Measurements from ENCODE around the gene NMNAT2.

Gene NMNAT2

DNA sequence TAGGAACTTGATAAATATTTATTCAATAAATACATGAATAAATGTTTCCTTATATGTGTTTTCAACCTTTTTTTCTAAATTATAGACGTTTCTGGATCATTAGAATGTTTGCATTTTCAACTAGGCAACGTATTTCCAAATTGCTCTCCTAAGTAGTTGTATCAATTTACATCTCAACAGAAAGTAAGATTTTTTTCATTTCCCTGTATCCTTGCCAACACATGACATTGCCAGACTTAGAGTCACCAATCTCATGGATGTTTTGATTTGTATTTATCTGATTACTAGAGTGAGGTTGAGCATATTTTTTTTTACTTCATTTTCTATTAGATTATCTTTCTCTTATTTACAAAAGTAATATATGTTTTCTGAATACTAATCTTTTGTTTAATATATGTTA lies 31.9 kb upstream of the NMNAT2 start:
- TF ChIP-seq POLR2AphosphoS5 (IDR thresholded peaks at IDR 0.05; ENCODE audit: low read depth, low read length) (no peak), SIN3A (IDR thresholded peaks at IDR 0.05; ENCODE audit: borderline replicate concordance, insufficient read depth, low read length) (no peak), FOXP2 (optimal IDR thresholded peaks at IDR 0.05; ENCODE audit: borderline replicate concordance, extremely low read depth, extremely low read length, insufficient read depth) (no peak), TAF1 (IDR thresholded peaks at IDR 0.05; ENCODE audit: borderline replicate concordance, insufficient read depth, low read length) (no peak)
- TF ChIP-seq, protein P1, sequence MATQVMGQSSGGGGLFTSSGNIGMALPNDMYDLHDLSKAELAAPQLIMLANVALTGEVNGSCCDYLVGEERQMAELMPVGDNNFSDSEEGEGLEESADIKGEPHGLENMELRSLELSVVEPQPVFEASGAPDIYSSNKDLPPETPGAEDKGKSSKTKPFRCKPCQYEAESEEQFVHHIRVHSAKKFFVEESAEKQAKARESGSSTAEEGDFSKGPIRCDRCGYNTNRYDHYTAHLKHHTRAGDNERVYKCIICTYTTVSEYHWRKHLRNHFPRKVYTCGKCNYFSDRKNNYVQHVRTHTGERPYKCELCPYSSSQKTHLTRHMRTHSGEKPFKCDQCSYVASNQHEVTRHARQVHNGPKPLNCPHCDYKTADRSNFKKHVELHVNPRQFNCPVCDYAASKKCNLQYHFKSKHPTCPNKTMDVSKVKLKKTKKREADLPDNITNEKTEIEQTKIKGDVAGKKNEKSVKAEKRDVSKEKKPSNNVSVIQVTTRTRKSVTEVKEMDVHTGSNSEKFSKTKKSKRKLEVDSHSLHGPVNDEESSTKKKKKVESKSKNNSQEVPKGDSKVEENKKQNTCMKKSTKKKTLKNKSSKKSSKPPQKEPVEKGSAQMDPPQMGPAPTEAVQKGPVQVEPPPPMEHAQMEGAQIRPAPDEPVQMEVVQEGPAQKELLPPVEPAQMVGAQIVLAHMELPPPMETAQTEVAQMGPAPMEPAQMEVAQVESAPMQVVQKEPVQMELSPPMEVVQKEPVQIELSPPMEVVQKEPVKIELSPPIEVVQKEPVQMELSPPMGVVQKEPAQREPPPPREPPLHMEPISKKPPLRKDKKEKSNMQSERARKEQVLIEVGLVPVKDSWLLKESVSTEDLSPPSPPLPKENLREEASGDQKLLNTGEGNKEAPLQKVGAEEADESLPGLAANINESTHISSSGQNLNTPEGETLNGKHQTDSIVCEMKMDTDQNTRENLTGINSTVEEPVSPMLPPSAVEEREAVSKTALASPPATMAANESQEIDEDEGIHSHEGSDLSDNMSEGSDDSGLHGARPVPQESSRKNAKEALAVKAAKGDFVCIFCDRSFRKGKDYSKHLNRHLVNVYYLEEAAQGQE (IDR thresholded peaks at IDR 0.05; ENCODE audit: insufficient read depth in 1 of 2, low read depth in 2 of 2, low read length in 2 of 2) = no peak

DNA sequence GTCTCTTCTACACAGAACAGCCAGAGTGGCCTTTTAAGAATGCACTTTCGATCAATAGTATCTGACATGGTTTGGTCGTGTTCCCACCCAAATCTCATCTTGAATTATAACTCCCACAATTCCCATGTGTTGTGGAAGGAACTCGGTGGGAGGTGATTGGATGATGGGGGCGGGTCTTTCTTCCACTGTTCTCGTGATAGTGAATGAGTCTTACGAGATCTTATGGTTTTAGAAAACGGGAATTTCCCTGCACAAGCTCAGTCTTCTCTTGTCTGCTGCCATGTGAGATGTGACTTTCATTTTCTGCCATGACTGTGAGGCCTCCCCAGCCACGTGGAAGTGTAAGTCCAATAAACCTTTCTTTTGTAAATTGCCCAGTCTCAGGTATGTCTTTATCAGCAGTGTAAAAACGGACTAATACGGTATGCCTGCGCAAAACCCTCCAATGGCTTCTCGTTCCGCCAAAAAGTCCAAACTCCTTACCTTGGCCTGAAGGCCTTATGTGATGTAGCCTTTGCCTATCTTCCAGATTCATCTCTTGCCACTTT lies 31.1 kb upstream of the NMNAT2 start:
- TF ChIP-seq FOXP2 (optimal IDR thresholded peaks at IDR 0.05; ENCODE audit: borderline replicate concordance, extremely low read depth, extremely low read length, insufficient read depth) (no peak), TAF1 (IDR thresholded peaks at IDR 0.05; ENCODE audit: borderline replicate concordance, insufficient read depth, low read length) (no peak), SIN3A (IDR thresholded peaks at IDR 0.05; ENCODE audit: borderline replicate concordance, insufficient read depth, low read length) (no peak)
- TF ChIP-seq, protein P1 (IDR thresholded peaks at IDR 0.05; ENCODE audit: insufficient read depth in 1 of 2, low read depth in 2 of 2, low read length in 2 of 2) = no peak

DNA sequence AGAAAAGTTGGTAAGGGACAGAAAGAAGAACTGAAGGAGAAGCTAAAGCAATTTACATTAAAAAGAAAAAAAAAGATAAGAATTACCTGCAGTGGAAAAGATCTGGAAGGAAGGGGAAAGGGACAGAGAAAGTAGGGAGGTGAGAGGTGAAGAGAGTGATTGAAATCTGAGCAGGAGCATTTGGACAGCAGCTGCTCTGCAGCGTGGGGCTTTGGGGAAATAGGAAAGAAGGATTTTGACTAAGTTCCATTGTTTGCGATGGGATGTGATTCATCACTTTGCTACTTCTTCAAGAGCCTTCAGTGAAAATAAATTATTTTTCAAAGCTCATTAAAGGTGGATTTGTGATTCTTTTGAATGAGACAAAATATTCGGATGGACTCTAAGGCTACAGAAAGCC lies 26.1 kb upstream of the NMNAT2 start:
- TF ChIP-seq SIN3A (IDR thresholded peaks at IDR 0.05; ENCODE audit: borderline replicate concordance, insufficient read depth, low read length) = no peak
- TF ChIP-seq, protein P1 (IDR thresholded peaks at IDR 0.05; ENCODE audit: insufficient read depth in 1 of 2, low read depth in 2 of 2, low read length in 2 of 2) = peak; percentile 24 to 87; a peak in 2 of 4 replicates

DNA sequence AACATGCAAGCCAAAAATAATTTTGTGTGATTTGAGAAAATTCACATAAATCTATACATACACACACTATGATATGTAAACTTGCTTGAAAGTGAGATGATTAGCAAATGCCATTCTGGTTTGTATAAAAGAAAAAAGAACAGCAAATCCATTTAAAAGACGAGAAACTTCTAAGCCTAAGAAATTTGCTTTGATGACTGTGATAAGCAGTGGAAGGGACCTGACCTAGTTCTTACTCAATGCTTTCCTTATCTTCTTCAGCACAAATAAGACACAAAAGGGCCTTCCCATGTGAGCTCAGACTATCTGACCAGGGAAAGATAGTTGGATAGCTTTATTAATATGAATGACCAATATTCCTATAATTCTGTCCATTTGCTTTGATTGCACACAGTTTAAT lies 25.3 kb upstream of the NMNAT2 start:
- TF ChIP-seq, protein P1 (IDR thresholded peaks at IDR 0.05; ENCODE audit: insufficient read depth in 1 of 2, low read depth in 2 of 2, low read length in 2 of 2) = no peak

DNA sequence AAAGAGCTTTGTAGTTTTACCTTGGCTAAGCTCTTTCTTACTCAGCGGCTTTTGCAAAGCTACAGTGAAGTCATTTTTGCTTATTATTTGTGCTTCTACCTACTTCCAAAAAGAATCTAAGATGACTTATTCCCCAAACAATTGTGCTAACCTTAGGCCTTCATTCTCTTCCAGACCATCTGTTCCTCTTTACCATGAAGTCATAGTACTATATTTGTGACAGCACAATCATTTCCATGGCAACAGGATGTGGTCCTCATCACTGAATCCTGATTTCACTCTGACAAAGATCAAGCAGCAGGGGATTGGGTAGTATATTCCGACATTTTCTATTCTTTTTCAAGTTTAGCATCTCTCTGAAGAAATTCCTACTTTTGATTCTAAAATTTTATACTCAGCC lies 24.8 kb upstream of the NMNAT2 start:
- no peak for TF ChIP-seq FOXP2 (optimal IDR thresholded peaks at IDR 0.05; ENCODE audit: borderline replicate concordance, extremely low read depth, extremely low read length, insufficient read depth)
- TF ChIP-seq TAF1 (IDR thresholded peaks at IDR 0.05; ENCODE audit: borderline replicate concordance, insufficient read depth, low read length) = no peak
- TF ChIP-seq, protein P1 (IDR thresholded peaks at IDR 0.05; ENCODE audit: insufficient read depth in 1 of 2, low read depth in 2 of 2, low read length in 2 of 2) = no peak
- no peak for TF ChIP-seq POLR2AphosphoS5 (IDR thresholded peaks at IDR 0.05; ENCODE audit: low read depth, low read length)
- TF ChIP-seq SIN3A (IDR thresholded peaks at IDR 0.05; ENCODE audit: borderline replicate concordance, insufficient read depth, low read length) = no peak

All from PFSK-1 (cell line).